ENCODE results near the gene MON2. TPM values are rescaled to one million over a fixed set of nuclear protein-coding genes. Genes with fewer than 3 reads are reported as not detected.

MON2 gene
- total and polyA plus RNA-seq, 8 donors = 3.1 to 191 (median 55.3) TPM

DNA sequence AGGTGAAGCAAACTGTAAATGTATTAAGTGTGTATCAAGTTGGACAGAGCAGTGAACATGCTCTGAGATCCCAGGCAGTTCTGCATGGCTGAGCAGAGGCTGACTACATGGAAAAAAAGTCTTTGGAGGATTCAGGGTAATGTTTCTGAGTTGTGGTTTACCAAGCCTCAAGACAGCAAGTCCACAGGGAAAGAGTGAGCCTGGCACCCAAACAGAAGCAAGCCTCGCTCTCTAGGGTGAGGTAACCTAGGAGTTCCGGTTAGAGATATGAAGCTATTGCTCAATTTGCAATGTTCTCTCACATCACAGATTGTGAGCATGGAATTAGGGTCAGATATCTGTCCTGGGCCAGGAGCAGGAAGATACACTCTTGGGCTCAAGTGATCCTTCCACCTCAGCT is 158.6 kb downstream of the MON2 start:
- Histone ChIP-seq H3K9me3 (no peaks in the 10 kb centered on the region), H3K27ac (no peak overlapping the region), H3K36me3 (no peaks in the 10 kb centered on the region), H3K27me3 (no peaks in the 10 kb centered on the region), H3K4me1 (peaks cover 0 to 16% (median 2%) of the 10 kb centered on the region in 4 donors), H3K4me3 (no peak overlapping the region)
- TF ChIP-seq POLR2AphosphoS5 (IDR thresholded peaks at IDR 0.05) (peak in 1 of 3 donors; percentile 32), POLR2A (IDR thresholded peaks at IDR 0.05) (no peak)
- peak; percentile 40 to 49 for DNase-seq
- intact Hi-C loops (cut with DNase I; ENCODE audit: low total_unique reads) = no loop called here
- WGBS, 5 donors = 43 to 69% (median 59%) methylated on average over 2 of the region's 2 CpGs

DNA sequence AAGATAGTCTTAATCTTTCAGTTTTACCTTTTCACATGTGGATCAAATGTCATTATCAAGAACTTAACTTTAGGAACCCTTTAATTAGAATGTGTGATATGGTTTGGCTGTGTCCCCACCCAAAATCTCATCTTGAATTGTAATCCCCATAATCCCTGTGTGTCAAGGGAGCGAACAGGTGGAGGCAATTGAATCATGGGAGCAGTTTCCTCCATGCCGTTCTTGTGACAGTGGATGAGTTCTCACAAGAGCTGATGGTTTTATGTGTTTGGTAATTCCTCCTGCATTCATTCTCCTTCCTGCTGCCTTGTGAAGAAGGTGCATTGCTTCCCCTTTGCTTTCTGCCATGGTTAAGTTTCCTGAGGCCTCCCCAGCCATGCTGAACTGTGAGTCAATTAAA is 160.6 kb downstream of the MON2 start:
- intact Hi-C loops (cut with DNase I; ENCODE audit: low total_unique reads) = no loop called here
- H3K36me3 ChIP-seq = no peaks in the 10 kb centered on the region
- peaks cover 0 to 26% (median 8%) of the 10 kb centered on the region in 4 donors for H3K4me1 ChIP-seq
- 87 to 100% (median 92%) methylated on average over 2 of the region's 2 CpGs for WGBS, 5 donors
- H3K9me3 ChIP-seq = no peaks in the 10 kb centered on the region
- H3K27ac ChIP-seq = no peak overlapping the region
- H3K4me3 ChIP-seq = no peak overlapping the region
- H3K27me3 ChIP-seq = peaks cover 0 to under 1% (median 0%) of the 10 kb centered on the region in 3 donors
- TF ChIP-seq POLR2A (IDR thresholded peaks at IDR 0.05) = no peak
- TF ChIP-seq POLR2AphosphoS5 (IDR thresholded peaks at IDR 0.05) = no peak
- no peak for TF ChIP-seq EP300 (IDR thresholded peaks at IDR 0.05)
- TF ChIP-seq, protein P1, sequence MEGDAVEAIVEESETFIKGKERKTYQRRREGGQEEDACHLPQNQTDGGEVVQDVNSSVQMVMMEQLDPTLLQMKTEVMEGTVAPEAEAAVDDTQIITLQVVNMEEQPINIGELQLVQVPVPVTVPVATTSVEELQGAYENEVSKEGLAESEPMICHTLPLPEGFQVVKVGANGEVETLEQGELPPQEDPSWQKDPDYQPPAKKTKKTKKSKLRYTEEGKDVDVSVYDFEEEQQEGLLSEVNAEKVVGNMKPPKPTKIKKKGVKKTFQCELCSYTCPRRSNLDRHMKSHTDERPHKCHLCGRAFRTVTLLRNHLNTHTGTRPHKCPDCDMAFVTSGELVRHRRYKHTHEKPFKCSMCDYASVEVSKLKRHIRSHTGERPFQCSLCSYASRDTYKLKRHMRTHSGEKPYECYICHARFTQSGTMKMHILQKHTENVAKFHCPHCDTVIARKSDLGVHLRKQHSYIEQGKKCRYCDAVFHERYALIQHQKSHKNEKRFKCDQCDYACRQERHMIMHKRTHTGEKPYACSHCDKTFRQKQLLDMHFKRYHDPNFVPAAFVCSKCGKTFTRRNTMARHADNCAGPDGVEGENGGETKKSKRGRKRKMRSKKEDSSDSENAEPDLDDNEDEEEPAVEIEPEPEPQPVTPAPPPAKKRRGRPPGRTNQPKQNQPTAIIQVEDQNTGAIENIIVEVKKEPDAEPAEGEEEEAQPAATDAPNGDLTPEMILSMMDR (IDR thresholded peaks at IDR 0.05) = no peak
- no peak for DNase-seq

DNA sequence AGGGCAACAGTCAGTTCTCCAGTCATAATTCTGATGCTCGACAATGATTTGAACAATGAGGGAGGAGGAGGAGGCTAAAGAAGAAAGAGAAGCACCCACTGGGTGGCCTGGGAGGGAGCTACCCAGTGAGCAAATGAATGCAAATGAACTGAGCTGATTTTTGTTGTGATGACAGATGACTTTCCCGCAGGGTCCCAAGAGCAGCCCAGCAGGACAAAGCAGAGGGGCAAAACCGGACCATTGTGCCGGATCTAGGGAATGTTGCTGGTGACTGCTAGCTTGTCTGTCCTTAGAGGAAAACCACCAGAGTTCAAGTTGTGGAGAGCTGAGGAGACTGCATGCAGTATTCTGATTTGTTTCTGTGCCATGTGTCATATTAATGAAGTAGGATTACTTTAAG is 162.8 kb downstream of the MON2 start:
- Histone ChIP-seq H3K9me3 (no peaks in the 10 kb centered on the region), H3K4me3 (no peak overlapping the region), H3K27ac (no peak overlapping the region), H3K4me1 (peaks cover 10 to 32% (median 17%) of the 10 kb centered on the region in 4 donors), H3K27me3 (peaks cover 0 to 6% (median 0%) of the 10 kb centered on the region in 3 donors), H3K36me3 (no peaks in the 10 kb centered on the region)
- intact Hi-C loops (cut with DNase I; ENCODE audit: low total_unique reads) = no loop called here
- TF ChIP-seq, protein P1 (IDR thresholded peaks at IDR 0.05) = no peak
- TF ChIP-seq POLR2A (IDR thresholded peaks at IDR 0.05) = no peak
- no peak for TF ChIP-seq EP300 (IDR thresholded peaks at IDR 0.05)
- no peak for TF ChIP-seq POLR2AphosphoS5 (IDR thresholded peaks at IDR 0.05)
- WGBS, 5 donors = 67 to 88% (median 80%) methylated on average over 4 of the region's 4 CpGs
- no peak for DNase-seq

DNA sequence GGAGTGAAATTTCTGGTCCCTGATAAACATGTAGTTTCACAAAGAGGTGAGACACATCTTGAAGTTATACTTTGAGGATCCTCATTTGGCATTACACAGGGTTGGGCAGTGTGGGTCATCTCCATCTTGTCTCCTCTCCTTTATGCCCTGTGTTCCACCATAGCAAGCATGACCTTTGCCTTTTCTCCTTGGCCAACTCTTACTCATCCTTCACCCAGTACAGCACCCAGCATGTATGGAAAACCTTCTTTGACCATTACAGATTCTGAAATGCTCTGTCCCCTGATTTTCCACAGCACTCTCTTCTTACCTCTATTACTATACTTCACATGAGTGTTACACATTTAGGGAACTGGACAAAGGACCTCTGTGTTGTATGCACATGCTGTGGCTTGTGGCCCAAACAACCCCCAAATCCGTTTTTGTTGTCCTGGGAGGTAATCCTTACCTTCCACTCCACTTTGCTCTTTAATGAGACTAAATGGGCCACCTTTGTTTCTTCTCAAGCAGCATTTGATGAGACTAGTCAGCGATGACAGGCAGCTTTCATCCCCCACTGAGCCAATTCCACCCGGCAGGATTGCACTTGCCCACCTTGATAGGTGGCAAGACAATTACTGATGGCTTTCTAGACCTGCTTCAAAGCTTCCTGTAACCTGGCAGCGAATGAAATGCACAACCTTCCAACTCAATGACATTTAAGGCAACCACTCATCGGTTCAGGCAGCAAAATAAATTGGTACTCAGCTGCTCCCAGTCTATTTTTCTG is 163.5 kb downstream of the MON2 start:
- Histone ChIP-seq H3K27me3 (peaks cover 0 to 6% (median 0%) of the 10 kb centered on the region in 3 donors), H3K36me3 (no peaks in the 10 kb centered on the region), H3K4me3 (no peak overlapping the region), H3K27ac (no peak overlapping the region), H3K9me3 (no peaks in the 10 kb centered on the region), H3K4me1 (peaks cover 10 to 26% (median 17%) of the 10 kb centered on the region in 4 donors)
- WGBS, 5 donors = 91 to 95% (median 93%) methylated on average over 5 of the region's 5 CpGs
- TF ChIP-seq POLR2AphosphoS5 (IDR thresholded peaks at IDR 0.05) (no peak), POLR2A (IDR thresholded peaks at IDR 0.05) (no peak), EP300 (IDR thresholded peaks at IDR 0.05) (no peak)
- TF ChIP-seq, protein P1 (IDR thresholded peaks at IDR 0.05) = no peak
- intact Hi-C loops (cut with DNase I; ENCODE audit: low total_unique reads) = no loop called here
- DNase-seq = no peak

Data from stomach (tissue), 9 donors.